GM10248 (cell line): ENCODE data around the gene PIP5K1B.

Experiments
- CTCF ChIA-PET: fragments of 300-600 bp; sonication (Branson Sonifier 250); formaldehyde crosslinking; extraction: SDS; loops from one replicate; lab custom pipeline; 2021; ENCODE audit warnings: antibody characterized with exemption; lab: Yijun Ruan, JAX
- POLR2A ChIA-PET: fragments of 350-650 bp; sonication (Branson Sonifier 250); formaldehyde crosslinking; extraction: SDS; loops from one replicate; lab custom pipeline; 2020; ENCODE audit warnings: antibody characterized with exemption; lab: Yijun Ruan, JAX
- DNase-seq: peaks from one replicate; pipeline ENCODE4 v3.0.0; 2012; ENCODE audit errors: extremely low spot score
- CTCF ChIP-seq: IDR thresholded peaks from 2 replicates; pipeline ENCODE4 v1.5.1; 2012; ENCODE audit warnings: mild to moderate bottlenecking, low read depth; ENCODE audit errors: extremely low read depth, missing control alignments, control extremely low read depth

The PIP5K1B gene

GRCh38 chr9:68991457-68991856, 286.4 kb downstream of the PIP5K1B start:
- CTCF ChIA-PET, result interaction anchor here (3.4 kb wide), 1 partner anchor 8 kb away, joined by 15 read pairs; no protein-coding TSS in a partner anchor

GRCh38 chr9:68995776-68996175, 290.7 kb downstream of the PIP5K1B start:
- DNase-seq, result no peak
- ChIA-PET POLR2A (no interaction called here), CTCF (interaction anchor here (0.9 to 4.9 kb wide), 10 partner anchors 9 to 428 kb away, joined by 3 to 16 read pairs (median 4); no protein-coding TSS in a partner anchor)
- no peak for TF ChIP-seq CTCF

More at GRCh38 chr9:68991457-68991856, 286.4 kb downstream of the PIP5K1B start:
- no peak for DNase-seq
- TF ChIP-seq CTCF, result no peak
- POLR2A ChIA-PET, result no interaction called here

GRCh38 chr9:68996462-68996861, 291.4 kb downstream of the PIP5K1B start:
- ChIA-PET POLR2A (no interaction called here), CTCF (interaction anchor here (0.8 to 4.9 kb wide), 9 partner anchors 9 to 413 kb away, joined by 3 to 16 read pairs (median 4); no protein-coding TSS in a partner anchor)
- DNase-seq, result no peak
- no peak for TF ChIP-seq CTCF

- no peak for DNase-seq
- ChIA-PET POLR2A (interaction anchor here (0.7 kb wide), 2 partner anchors 226 to 291 kb away, joined by 3 to 4 read pairs; no protein-coding TSS in a partner anchor), CTCF (interaction anchor here (0.9 to 4.9 kb wide), 10 partner anchors 7 to 414 kb away, joined by 3 to 28 read pairs (median 11); no protein-coding TSS in a partner anchor)
- no peak for TF ChIP-seq CTCF
Observed at GRCh38 chr9:68997666-68998065, 292.6 kb downstream of the PIP5K1B start.

- TF ChIP-seq CTCF, result no peak
- DNase-seq, result no peak
- ChIA-PET CTCF (interaction anchor here (1.0 to 4.0 kb wide), 8 partner anchors 11 to 415 kb away, joined by 3 to 28 read pairs (median 12); no protein-coding TSS in a partner anchor), POLR2A (interaction anchor here (0.7 kb wide), 1 partner anchor 227 kb away, joined by 3 read pairs; no protein-coding TSS in a partner anchor)
Observed at GRCh38 chr9:68998385-68998784, 293.3 kb downstream of the PIP5K1B start.

GRCh38 chr9:68998812-68999211, 293.8 kb downstream of the PIP5K1B start:
- no peak for TF ChIP-seq CTCF
- ChIA-PET POLR2A (no interaction called here), CTCF (interaction anchor here (0.7 to 4.0 kb wide), 36 partner anchors 8 to 467 kb away, joined by 3 to 34 read pairs (median 4); partner anchors contain the start of gene FXN)
- DNase-seq, result no peak
